Measurements from ENCODE around the gene TTYH1. TPM values are rescaled to one million over a fixed set of nuclear protein-coding genes. Genes with fewer than 3 reads are reported as not detected.

TTYH1 gene
- total and polyA plus RNA-seq, 2 donors (not counting 3 experiments of a cell fraction or from before 2014, with no cell fraction given): not detected

DNA sequence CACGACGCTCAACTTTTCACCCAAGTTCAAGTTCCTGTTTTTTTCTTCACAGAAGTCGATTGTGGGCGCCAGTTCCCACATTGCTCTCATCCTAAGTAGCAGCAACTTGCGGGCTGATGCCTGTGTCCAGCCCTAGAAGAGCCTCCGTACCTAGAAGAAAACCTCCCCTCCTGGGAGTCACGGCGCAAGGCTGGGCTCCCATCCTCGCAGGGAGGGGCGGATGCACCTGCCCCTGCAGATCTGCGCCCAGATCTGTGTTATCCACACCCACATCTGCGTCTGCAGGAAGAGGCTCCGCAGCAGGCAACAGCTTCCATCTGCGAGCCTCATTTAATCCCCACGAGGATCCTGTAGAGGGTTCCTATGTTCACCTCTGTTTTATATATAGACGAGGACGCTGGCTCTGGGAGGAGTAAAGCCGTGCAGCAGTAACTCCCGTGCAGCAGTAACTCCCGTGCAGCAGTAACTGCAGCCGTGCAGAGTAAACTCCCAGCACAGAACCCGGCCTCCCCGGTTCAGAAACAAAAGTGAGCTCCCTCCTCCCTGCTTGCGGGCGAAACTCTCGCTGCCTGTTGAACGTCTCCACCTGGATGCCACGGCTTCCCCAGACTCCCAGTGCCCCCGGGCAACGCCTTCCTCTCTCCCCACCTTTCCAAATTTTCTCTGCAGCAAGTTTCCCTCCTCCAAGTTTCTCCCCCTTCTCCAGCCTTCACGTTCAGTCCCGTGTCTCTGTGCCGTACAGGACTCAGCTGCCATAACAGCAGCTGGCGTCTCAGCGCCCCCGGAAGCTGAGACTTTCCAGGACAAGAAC is 27.1 kb upstream of the TTYH1 start:
- CTCF ChIA-PET: interaction anchor here (1.0 to 1.6 kb wide), 4 partner anchors 35 to 122 kb away, joined by 3 to 8 read pairs (median 4); no protein-coding TSS in a partner anchor
- H3K27ac ChIP-seq (ENCODE audit: insufficient read depth, low read depth, low read length): no peak overlapping the region
- peaks cover 1 to 4% of the 10 kb centered on the region in 2 experiments for H3K27me3 ChIP-seq (ENCODE audit: control insufficient read depth in 2 of 2, insufficient read depth in 2 of 2, low read length in 2 of 2)
- peak overlapping the region; percentile 28 for H3K4me2 ChIP-seq (ENCODE audit: insufficient read depth, low read length)
- H2AFZ ChIP-seq (ENCODE audit: low read depth, low read length): peak overlapping the region; percentile 85
- intact Hi-C loops (cut with micrococcal nuclease): no loop called here
- H3K9ac ChIP-seq (replicated peaks; ENCODE audit: extremely low read depth, insufficient read depth, low read length): no peak overlapping the region
- FAIRE-seq: no peak
- no peaks in the 10 kb centered on the region for H3K9me3 ChIP-seq (replicated peaks; ENCODE audit: control insufficient read depth, insufficient read depth, low read length)
- BruUV-seq (replicated peaks): no TSS peak
- H3K36me3 ChIP-seq (ENCODE audit: control insufficient read depth in 2 of 2, extremely low read depth in 1 of 2, insufficient read depth in 2 of 2, low read length in 2 of 2): no peaks in the 10 kb centered on the region
- H3K79me2 ChIP-seq (ENCODE audit: control insufficient read depth, insufficient read depth, low read length): no peaks in the 10 kb centered on the region
- peak; percentile 26 for DNase-seq (ENCODE audit: low read depth, low spot score)
- dilution Hi-C loops (cut with MboI; ENCODE audit: extremely low pct_ligation_motif_present, low sequenced_read_pairs): no loop called here
- no peaks in the 10 kb centered on the region for H4K20me1 ChIP-seq (replicated peaks; ENCODE audit: control insufficient read depth, extremely low read depth, insufficient read depth, low read length)
- H3K9me1 ChIP-seq (replicated peaks; ENCODE audit: control insufficient read depth, extremely low read depth, insufficient read depth, low read length): no peaks in the 10 kb centered on the region
- TF ChIP-seq POLR2AphosphoS5 (IDR thresholded peaks at IDR 0.05; ENCODE audit: insufficient read depth, low read depth, low read length): no peak
- TF ChIP-seq, protein P1, sequence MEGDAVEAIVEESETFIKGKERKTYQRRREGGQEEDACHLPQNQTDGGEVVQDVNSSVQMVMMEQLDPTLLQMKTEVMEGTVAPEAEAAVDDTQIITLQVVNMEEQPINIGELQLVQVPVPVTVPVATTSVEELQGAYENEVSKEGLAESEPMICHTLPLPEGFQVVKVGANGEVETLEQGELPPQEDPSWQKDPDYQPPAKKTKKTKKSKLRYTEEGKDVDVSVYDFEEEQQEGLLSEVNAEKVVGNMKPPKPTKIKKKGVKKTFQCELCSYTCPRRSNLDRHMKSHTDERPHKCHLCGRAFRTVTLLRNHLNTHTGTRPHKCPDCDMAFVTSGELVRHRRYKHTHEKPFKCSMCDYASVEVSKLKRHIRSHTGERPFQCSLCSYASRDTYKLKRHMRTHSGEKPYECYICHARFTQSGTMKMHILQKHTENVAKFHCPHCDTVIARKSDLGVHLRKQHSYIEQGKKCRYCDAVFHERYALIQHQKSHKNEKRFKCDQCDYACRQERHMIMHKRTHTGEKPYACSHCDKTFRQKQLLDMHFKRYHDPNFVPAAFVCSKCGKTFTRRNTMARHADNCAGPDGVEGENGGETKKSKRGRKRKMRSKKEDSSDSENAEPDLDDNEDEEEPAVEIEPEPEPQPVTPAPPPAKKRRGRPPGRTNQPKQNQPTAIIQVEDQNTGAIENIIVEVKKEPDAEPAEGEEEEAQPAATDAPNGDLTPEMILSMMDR (IDR thresholded peaks at IDR 0.05; ENCODE audit: extremely low read depth in 1 of 2, insufficient read depth in 1 of 2, low read depth in 1 of 2, low read length in 2 of 2): no peak
- TF ChIP-seq GATA2 (IDR thresholded peaks at IDR 0.05; ENCODE audit: insufficient read depth, insufficient read length, low read depth, low read length): peak; percentile 51
- TF ChIP-seq, protein P2, sequence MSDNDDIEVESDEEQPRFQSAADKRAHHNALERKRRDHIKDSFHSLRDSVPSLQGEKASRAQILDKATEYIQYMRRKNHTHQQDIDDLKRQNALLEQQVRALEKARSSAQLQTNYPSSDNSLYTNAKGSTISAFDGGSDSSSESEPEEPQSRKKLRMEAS (IDR thresholded peaks at IDR 0.05; ENCODE audit: insufficient read depth, insufficient read length): no peak
- POLR2A ChIA-PET: no interaction called here
- peak overlapping the region in 1 of 3 experiments; percentile 31 for H3K4me3 ChIP-seq (replicated peaks in 1 of 3; ENCODE audit: insufficient read depth in 1 of 3, low read depth in 1 of 3, low read length in 3 of 3)
- peaks cover 19% of the 10 kb centered on the region for H3K4me1 ChIP-seq (ENCODE audit: control insufficient read depth, extremely low read depth, insufficient read depth, low read length)
